Peyer's patch (tissue), 4 donors: ENCODE data around the gene RAB40C. TPM values are rescaled to one million over a fixed set of nuclear protein-coding genes. Genes with fewer than 3 reads are reported as not detected.

Experiments
- DNase-seq, 3 donors: peaks; one replicate each; pipeline ENCODE4 v3.0.0-alpha.2; 2017 to 2019
- H3K27ac ChIP-seq, 4 donors: fragments of 200-600 bp; sonication (generic); one replicate each; pipeline ENCODE4 v1.5.1; 2016 to 2019
- H3K27me3 ChIP-seq, 2 donors: fragments of 200-600 bp; sonication (generic); one replicate each; pipeline ENCODE4 v1.5.1; 2019
- H3K36me3 ChIP-seq, 3 donors: fragments of 200-600 bp; sonication (generic); one replicate each; pipeline ENCODE4 v1.5.1; 2016 to 2019
- H3K4me1 ChIP-seq, 4 donors: fragments of 200-600 bp; sonication (generic); one replicate each; pipeline ENCODE4 v1.5.1; 2016 to 2019
- H3K4me3 ChIP-seq, 4 donors: fragments of 200-600 bp; sonication (generic); 1 replicate in 3 of 4; 2 replicates in 1 of 4; pipeline ENCODE4 v1.5.1; 2016 to 2019; ENCODE audit warnings: mild to moderate bottlenecking in 1 of 4
- H3K9me3 ChIP-seq, 4 donors: fragments of 200-600 bp; sonication (generic); one replicate each; pipeline ENCODE4 v1.5.1; 2016 to 2019; ENCODE audit warnings: mild to moderate bottlenecking in 1 of 4
- POLR2A ChIP-seq, 2 donors: fragments of 450-650 bp; IDR thresholded peaks; one replicate each; pipeline ENCODE4 v1.5.1; 2017; ENCODE audit warnings: antibody characterized with exemption in 2 of 2, mild to moderate bottlenecking in 2 of 2, moderate library complexity in 2 of 2
- total RNA-seq, 4 donors: library from RNA; depleted of rRNA; stranded (reverse); fragments of >200 nt; gene quantifications; one replicate each; pipeline ENCODE4 v1.1.0, GENCODE V29; 2016
- TF ChIP-seq, protein P1 (sequence below), 6 experiments: fragments of 450-650 bp in 4 of 6; fragments of 200-600 bp in 2 of 6; sonication (generic) in 1 of 6; IDR thresholded peaks; one replicate each; pipeline ENCODE4 v1.5.1; 2017 to 2019; ENCODE audit warnings: antibody characterized with exemption in 6 of 6, mild to moderate bottlenecking in 3 of 6, moderate library complexity in 1 of 6

Gene RAB40C
- total RNA-seq, 4 donors from 2014 or later = 27.2 to 83.6 (median 62.7) TPM

DNA sequence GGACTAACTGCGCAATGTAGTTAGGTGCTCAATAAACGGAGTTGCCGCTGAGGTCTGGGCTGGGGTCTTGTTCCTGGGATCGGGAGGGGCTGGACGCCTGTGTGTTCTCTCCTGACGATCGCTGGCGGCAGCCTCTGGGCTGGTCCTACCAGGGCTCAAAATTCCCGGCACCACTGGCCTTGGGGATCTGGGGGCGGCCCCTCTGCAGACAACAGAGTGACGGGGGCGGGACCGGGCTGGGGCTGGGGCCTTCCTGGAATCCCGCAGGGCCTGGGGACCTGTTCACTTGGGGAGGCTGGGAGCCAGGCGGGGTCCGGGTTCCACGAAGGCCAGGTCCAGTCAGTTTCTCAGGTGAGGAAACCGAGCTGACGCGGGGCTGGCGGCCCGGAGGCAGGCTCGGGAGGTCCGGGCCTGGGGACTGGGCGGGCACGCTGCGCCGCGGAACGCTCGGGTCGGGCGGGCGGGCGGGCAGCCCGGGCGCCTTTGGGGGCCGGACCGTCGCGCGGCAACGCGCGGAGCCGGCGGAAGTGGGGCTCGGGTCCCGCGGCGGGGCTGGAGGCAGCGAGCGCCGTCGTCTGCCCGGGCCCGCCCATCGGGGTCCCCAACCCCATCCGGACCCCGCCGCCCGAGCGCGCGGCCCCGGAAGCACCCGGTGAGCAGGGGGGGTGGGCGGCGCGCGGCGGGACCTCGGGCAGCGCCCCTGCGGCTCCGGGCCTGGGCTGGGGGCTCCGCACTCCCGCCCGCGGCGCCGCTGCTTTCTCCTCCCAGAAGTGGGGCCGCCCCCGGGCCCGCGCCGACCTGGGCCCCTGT lies 20.2 kb upstream of the RAB40C start, which contains the start of gene PIGQ:
TSS of gene PIGQ (plus strand) at position 524 of the 810 bp plus-strand sequence. CDS start 4,107 bp downstream, outside the sequence.
- peaks cover 7 to 49% (median 28%) of the 10 kb centered on the region in 4 donors for H3K4me1 ChIP-seq
- H3K27ac ChIP-seq = peak within 1 kb of the TSS; percentile 60 to 78 (median 76)
- H3K27me3 ChIP-seq = no peaks in the 10 kb centered on the region
- DNase-seq = peak; percentile 66 to 81 (median 73)
- TF ChIP-seq, protein P1, sequence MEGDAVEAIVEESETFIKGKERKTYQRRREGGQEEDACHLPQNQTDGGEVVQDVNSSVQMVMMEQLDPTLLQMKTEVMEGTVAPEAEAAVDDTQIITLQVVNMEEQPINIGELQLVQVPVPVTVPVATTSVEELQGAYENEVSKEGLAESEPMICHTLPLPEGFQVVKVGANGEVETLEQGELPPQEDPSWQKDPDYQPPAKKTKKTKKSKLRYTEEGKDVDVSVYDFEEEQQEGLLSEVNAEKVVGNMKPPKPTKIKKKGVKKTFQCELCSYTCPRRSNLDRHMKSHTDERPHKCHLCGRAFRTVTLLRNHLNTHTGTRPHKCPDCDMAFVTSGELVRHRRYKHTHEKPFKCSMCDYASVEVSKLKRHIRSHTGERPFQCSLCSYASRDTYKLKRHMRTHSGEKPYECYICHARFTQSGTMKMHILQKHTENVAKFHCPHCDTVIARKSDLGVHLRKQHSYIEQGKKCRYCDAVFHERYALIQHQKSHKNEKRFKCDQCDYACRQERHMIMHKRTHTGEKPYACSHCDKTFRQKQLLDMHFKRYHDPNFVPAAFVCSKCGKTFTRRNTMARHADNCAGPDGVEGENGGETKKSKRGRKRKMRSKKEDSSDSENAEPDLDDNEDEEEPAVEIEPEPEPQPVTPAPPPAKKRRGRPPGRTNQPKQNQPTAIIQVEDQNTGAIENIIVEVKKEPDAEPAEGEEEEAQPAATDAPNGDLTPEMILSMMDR (IDR thresholded peaks at IDR 0.05) = no peak
- no peak for TF ChIP-seq POLR2A (IDR thresholded peaks at IDR 0.05)
- H3K9me3 ChIP-seq = no peaks in the 10 kb centered on the region
- H3K36me3 ChIP-seq = peaks cover 0 to 11% (median 0%) of the 10 kb centered on the region in 3 donors
- peak within 1 kb of the TSS; percentile 77 to 97 (median 90) for H3K4me3 ChIP-seq

- Histone ChIP-seq H3K27me3 (no peaks in the 10 kb centered on the region), H3K4me1 (peaks cover 5 to 23% (median 12%) of the 10 kb centered on the region in 4 donors), H3K27ac (no peak overlapping the region), H3K4me3 (no peak overlapping the region), H3K9me3 (no peaks in the 10 kb centered on the region), H3K36me3 (peaks cover 0 to 17% (median 0%) of the 10 kb centered on the region in 3 donors)
- no peak for TF ChIP-seq POLR2A (IDR thresholded peaks at IDR 0.05)
- TF ChIP-seq, protein P1 (IDR thresholded peaks at IDR 0.05) = no peak
- no peak for DNase-seq
Observed at GRCh38 chr16:572865-573650, 16.8 kb upstream of the RAB40C start.

DNA sequence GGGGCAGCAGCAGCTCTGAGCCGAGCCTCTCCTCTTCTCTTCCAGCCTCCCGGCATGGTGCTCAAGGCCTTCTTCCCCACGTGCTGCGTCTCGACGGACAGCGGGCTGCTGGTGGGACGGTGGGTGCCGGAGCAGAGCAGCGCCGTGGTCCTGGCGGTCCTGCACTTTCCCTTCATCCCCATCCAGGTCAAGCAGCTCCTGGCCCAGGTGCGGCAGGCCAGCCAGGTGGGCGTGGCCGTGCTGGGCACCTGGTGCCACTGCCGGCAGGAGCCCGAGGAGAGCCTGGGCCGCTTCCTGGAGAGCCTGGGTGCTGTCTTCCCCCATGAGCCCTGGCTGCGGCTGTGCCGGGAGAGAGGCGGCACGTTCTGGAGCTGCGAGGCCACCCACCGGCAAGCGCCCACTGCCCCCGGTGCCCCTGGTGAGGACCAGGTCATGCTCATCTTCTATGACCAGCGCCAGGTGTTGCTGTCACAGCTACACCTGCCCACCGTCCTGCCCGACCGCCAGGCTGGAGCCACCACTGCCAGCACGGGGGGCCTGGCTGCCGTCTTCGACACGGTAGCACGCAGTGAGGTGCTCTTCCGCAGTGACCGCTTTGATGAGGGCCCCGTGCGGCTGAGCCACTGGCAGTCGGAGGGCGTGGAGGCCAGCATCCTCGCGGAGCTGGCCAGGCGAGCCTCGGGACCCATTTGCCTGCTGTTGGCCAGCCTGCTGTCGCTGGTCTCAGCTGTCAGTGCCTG lies 15.7 kb upstream of the RAB40C start:
- TF ChIP-seq, protein P1 (IDR thresholded peaks at IDR 0.05) = no peak
- no peak for TF ChIP-seq POLR2A (IDR thresholded peaks at IDR 0.05)
- no peak overlapping the region for H3K27ac ChIP-seq
- no peaks in the 10 kb centered on the region for H3K27me3 ChIP-seq
- H3K9me3 ChIP-seq = no peaks in the 10 kb centered on the region
- peaks cover 0 to 17% (median 0%) of the 10 kb centered on the region in 3 donors for H3K36me3 ChIP-seq
- H3K4me3 ChIP-seq = no peak overlapping the region
- no peak for DNase-seq
- H3K4me1 ChIP-seq = peaks cover 3 to 18% (median 6%) of the 10 kb centered on the region in 4 donors

DNA sequence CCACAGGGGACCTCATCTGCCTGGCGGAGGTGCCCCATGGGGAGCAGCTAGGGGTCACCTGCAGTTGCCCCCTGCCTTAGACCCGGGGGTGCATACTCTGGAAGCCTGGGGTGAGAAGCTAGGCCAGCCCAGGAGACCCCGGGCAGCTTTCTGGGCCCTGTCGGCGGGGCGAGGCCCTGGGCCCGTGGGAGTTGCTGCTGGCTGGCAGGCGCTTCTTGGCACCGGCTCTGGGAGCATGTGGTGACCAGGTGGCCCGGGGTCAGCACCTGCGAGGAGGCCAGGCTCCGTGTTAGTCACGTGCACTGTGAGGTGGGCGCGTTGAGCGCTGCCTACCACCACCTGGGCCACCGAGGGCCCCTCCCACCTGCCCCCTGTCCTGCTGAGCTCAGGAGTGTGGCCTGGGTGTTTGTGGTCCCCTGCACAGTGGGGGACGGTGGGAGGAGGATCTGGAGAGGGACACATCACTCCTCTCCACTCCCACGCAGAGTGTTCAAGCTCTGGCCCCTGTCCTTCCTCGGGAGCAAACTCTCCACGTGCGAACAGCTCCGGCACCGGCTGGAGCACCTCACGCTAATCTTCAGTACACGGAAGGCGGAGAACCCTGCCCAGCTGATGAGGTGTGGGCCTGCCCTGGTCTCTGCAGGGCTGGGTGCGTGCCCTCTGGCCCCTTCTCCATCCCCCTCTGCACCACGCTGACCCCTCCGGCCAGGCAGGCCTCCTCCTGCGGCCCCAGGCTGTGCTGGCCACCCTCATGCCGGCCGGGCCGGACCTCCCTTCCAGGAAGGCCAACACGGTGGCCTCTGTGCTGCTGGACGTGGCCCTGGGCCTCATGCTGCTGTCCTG lies 14.3 kb upstream of the RAB40C start:
- Histone ChIP-seq H3K9me3 (no peaks in the 10 kb centered on the region), H3K27ac (no peak overlapping the region), H3K36me3 (peaks cover 0 to 17% (median 0%) of the 10 kb centered on the region in 3 donors), H3K4me3 (no peak overlapping the region), H3K27me3 (no peaks in the 10 kb centered on the region), H3K4me1 (peaks cover 0 to 13% (median 3%) of the 10 kb centered on the region in 4 donors)
- TF ChIP-seq POLR2A (IDR thresholded peaks at IDR 0.05) = no peak
- TF ChIP-seq, protein P1 (IDR thresholded peaks at IDR 0.05) = no peak
- no peak for DNase-seq
